GM18507 (cell line): ENCODE measurements around the gene PALD1.
"Not testable (repeated sequence)": the region's sequence is repeated elsewhere in the genome, so short reads cannot be mapped to it uniquely, and the experiment has no call there.

Experiments
- DNase-seq: peaks from one replicate; pipeline ENCODE4 v3.0.0; 2011; ENCODE audit warnings: low read depth; ENCODE audit not compliant: insufficient read length; ENCODE audit errors: extremely low spot score
- FAIRE-seq: peaks from 2 replicates; lab custom pipeline; 2011; peaks lifted over from hg19 to GRCh38; lab: Jason Lieb, UNC

The PALD1 gene

GRCh38 chr10:70564901-70565351, 86.4 kb downstream of the PALD1 start:
- DNase-seq (no peak), FAIRE-seq (peak; percentile 12)

GRCh38 chr10:70565556-70566514, 87.3 kb downstream of the PALD1 start:
- FAIRE-seq = no peak
- no peak for DNase-seq

GRCh38 chr10:70566515-70567290, 88.1 kb downstream of the PALD1 start:
- DNase-seq = no peak
- no peak for FAIRE-seq

DNA sequence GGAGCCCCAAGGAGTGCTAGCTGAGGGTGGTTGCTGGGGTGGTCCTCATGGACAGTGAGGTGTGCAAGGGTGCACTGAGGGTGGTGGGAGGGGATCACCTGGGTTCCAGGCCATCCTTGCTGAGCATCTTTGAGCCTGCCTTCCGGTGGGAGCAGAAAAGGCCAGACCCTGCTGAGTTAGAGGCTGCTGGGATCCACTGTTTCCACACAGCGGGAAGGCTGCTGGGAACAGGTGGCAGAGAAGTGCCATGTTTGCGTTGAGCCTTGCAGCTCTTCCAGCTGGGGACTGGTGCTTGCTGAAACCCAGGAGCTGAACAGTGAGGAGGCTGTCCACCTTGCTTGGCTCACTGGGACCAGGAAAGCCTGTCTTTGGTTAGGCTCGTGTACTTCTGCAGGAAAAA, 89.0 kb downstream of the PALD1 start:
- no peak for DNase-seq
- no peak for FAIRE-seq

- FAIRE-seq = no peak
- no peak for DNase-seq
These were observed 89.5 kb downstream of the PALD1 start for GRCh38 chr10:70568113-70568512.

GRCh38 chr10:70568781-70569495, 90.4 kb downstream of the PALD1 start:
- no peak for FAIRE-seq

DNA sequence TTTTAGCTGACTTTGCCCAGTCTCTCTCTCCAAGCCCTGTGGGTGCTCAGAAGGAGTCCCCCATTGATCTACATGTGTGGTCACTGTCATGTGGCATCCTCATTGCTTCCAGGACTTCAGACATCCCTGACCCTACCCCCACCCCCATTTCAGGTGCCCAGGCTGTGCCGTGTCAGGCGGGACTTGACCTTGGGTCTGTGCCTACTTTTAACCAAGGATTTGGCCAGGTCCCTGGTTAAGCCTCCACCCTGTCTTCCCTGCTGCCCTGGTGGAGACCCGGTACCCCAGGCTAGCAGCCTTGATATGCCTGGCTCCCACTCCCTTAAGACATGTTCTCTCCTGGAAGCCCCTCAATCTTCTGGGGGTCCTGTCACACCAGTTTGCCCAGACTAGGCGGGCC, 92.7 kb downstream of the PALD1 start:
- FAIRE-seq = no peak

More at GRCh38 chr10:70568781-70569495, 90.4 kb downstream of the PALD1 start:
- no peak for DNase-seq

GRCh38 chr10:70571636-70572439, 93.3 kb downstream of the PALD1 start:
- DNase-seq (no peak), FAIRE-seq (no peak)

More for the DNA sequence above, 92.7 kb downstream of the PALD1 start:
- DNase-seq = no peak

- DNase-seq (no peak), FAIRE-seq (no peak)
These were observed 95.3 kb downstream of the PALD1 start for GRCh38 chr10:70573599-70574506.

- FAIRE-seq = no peak
These were observed 96.9 kb downstream of the PALD1 start for GRCh38 chr10:70575486-70575873.

GRCh38 chr10:70575874-70576802, 97.6 kb downstream of the PALD1 start:
- FAIRE-seq (peak; percentile 95), DNase-seq (no peak)

More at GRCh38 chr10:70575486-70575873, 96.9 kb downstream of the PALD1 start:
- no peak for DNase-seq

- no peak for DNase-seq
- FAIRE-seq = peak; percentile 33
These were observed 98.4 kb downstream of the PALD1 start for GRCh38 chr10:70576803-70577517.

- no peak for DNase-seq
- FAIRE-seq = peak; percentile 100
These were observed 99.9 kb downstream of the PALD1 start for GRCh38 chr10:70578371-70578947.

GRCh38 chr10:70579234-70580002, 100.9 kb downstream of the PALD1 start:
- no peak for DNase-seq
- peak; percentile 90 for FAIRE-seq

DNA sequence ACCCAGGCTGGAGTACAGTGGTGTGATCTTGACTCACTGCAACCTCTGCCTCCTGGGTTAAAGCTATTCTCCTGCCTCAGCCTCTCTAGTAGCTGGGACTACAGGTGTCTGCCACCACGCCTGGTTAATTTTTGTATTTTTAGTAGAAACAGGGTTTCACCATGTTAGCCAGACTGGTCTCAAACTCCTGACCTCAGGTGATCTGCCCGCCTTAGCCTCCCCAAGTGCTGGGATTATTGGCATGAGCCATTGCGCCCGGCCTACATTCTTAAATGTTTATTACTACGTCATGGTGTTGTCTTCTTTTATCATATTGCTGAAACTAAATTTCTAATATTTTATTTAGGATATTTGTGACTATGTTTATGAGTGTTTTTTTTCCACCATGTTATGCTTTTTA, 102.6 kb downstream of the PALD1 start:
- DNase-seq, FAIRE-seq: not testable (repeated sequence)
